Inflammatory macrophage treated with lipopolysaccharide for 4 hours (primary cell): ENCODE measurements around the gene GPATCH1.
"Not testable (repeated sequence)": the region's sequence is repeated elsewhere in the genome, so short reads cannot be mapped to it uniquely, and the experiment has no call there.

Experiments
- DNase-seq: peaks from one replicate; pipeline ENCODE4 v3.0.0-alpha.2; 2020

Gene GPATCH1, protein sequence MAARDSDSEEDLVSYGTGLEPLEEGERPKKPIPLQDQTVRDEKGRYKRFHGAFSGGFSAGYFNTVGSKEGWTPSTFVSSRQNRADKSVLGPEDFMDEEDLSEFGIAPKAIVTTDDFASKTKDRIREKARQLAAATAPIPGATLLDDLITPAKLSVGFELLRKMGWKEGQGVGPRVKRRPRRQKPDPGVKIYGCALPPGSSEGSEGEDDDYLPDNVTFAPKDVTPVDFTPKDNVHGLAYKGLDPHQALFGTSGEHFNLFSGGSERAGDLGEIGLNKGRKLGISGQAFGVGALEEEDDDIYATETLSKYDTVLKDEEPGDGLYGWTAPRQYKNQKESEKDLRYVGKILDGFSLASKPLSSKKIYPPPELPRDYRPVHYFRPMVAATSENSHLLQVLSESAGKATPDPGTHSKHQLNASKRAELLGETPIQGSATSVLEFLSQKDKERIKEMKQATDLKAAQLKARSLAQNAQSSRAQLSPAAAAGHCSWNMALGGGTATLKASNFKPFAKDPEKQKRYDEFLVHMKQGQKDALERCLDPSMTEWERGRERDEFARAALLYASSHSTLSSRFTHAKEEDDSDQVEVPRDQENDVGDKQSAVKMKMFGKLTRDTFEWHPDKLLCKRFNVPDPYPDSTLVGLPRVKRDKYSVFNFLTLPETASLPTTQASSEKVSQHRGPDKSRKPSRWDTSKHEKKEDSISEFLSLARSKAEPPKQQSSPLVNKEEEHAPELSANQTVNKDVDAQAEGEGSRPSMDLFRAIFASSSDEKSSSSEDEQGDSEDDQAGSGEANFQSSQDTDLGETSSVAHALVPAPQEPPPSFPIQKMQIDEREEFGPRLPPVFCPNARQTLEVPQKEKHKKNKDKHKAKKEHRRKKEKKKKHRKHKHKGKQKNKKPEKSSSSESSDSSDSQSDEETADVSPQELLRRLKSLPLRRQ

DNA sequence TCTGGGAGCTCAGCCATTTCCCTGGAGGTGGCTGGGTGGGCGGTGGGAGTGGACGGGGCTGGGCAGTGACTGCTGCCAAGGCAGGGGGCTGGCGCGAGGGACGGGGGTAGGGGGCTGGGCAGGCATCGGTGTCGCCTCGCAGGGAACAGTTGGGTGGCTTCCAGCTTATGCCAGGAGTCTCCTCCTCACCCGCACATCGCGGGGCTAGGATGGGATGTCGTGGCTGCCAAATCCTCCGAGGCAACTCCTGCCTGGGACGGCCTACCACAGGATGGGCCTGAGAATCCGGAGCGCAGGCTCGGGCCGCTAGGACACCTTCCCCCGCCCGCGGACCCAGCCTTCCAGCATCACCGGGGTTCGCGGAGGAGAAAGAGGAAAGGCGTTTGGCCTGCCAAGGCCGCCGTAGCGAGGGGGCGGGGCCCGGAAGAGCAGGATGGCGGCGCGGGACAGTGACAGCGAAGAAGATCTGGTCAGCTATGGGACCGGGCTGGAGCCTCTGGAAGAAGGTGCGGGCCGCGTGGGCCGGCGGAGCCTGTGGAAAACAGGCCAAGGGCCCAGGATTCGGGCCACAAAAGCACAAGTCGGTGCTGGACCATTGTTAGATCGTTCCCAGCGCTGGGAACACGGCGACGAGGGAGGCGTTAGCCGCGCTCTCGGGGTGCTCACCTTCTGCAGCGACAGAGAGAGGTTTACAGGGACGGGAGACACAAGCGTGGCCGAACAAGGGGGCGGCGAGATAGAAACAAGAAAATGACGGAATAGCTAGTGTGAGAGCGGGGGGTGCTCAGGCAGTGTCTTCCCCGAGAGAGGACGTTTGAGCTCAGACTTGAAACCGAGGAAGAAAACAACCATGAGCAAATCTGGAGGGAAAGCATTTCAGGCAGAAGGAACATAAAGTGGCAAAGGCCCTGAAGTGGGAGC, at the start of gene GPATCH1:
TSS of gene GPATCH1 (plus strand) at position 421 of the 921 bp plus-strand sequence. CDS start at position 434, 13 bp downstream.
- DNase-seq = peak; percentile 81

DNA sequence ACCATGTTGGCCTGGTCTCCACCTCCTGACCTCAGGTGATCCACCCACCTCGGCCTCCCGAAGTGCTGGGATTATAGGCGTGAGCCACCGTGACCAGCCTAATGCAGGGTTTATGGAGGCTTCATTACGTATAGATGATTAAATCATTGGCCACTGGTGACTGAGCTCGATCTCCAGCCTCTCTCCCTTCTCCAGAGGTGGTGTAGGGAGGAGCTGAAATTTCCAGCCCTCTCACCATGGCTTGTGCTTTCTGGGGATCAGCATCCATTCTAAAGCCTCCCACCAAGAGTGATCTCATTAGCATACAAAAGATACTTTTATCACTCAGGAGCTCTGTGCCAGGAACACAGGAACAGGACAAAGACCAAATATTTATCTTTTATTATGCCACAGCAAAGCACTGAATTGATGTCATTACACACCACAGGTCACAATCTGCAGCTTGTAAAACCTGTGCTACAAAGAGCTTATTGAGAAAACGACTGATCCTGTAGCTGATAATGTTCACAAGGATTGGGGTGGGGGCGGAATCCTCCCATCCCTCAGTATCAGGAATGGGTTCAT, 48.7 kb upstream of the GPATCH1 start:
- DNase-seq = no peak

DNA sequence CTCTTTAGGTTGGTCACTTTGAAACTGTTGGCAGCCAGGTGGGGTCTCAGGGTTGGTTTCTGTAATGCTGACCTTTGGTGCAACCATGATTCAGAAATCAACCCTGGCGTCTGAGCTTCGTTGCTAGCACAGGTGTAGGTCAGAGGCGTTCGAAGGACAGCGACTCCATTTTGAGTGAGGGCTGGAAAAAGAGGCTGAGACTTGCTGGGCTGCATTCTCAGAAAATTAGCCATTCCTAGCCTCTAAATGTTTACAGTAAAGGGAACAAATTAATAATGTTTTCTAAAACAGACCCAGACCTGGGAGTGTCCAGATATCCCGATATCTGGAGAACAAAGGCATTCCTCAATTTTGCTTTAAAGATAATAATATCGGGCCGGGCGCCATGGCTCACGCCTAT, 45.5 kb upstream of the GPATCH1 start:
- DNase-seq = no peak

DNA sequence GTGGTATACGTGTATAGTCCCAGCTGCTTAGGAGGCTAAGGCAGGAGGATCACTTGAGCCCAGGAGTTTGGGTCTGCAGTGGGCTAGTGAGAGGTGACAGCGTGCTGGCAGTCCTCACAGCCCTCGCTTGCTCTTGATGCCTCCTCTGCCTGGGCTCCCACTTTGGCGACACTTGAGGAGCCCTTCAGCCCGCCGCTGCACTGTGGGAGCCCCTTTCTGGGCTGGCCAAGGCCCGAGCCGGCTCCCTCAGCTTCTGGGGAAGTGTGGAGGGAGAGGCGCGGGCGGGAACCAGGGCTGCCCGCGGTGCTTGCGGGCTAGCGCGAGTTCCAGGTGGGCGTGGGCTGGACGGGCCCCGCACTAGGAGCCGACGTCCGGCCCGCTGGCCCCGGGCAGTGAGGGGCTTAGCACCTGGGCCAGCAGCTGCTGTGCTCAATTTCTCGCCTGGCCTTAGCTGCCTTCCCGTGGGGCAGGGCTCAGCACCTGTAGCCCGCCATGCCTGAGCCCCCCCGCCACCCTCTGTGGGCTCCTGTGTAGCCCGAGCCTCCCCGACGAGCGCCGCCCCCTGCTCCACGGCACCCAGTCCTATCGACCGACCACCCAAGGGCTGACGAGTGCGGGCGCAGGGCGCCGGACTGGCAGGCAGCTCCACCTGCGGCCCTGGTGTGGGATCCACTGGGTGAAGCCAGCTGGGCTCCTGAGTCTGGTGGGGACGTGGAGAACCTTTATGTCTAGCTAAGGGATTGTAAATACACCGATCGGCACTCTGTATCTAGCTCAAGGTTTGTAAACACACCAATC, 44.4 kb upstream of the GPATCH1 start:
- not testable (repeated sequence) for DNase-seq

DNA sequence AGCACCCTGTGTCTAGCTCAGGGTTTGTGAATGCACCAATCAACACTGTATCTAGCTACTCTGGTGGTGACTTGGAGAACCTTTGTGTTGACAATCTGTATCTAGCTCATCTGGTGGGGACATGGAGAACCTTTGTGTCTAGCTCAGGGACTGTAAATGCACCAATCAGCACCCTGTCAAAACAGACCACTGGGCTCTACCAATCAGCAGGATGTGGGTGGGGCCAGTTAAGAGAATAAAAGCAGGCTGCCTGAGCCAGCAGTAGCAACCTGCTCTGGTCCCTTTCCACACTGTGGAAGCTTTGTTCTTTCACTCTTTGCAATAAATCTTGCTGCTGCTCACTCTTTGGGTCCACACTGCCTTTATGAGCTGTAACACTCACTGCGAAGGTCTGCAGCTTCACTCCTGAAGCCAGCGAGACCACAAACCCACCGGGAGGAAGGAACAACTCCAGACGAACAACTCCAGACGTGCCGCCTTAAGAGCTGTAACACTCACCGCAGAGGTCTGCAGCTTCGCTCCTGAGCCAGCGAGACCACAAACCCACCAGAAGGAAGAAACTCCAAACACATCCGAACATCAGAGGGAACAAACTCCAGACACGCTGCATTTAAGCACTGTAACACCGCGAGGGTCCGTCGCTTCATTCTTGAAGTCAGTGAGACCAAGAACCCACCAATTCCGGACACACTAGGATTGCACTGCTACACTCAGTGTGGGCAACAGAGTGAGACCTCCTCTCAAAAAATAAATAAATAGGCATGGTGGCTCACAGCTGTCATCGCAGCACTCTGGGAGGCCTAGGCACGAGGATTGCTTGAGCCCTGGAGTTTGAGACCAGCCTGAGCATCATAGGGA, 43.6 kb upstream of the GPATCH1 start:
- DNase-seq = not testable (repeated sequence)

DNA sequence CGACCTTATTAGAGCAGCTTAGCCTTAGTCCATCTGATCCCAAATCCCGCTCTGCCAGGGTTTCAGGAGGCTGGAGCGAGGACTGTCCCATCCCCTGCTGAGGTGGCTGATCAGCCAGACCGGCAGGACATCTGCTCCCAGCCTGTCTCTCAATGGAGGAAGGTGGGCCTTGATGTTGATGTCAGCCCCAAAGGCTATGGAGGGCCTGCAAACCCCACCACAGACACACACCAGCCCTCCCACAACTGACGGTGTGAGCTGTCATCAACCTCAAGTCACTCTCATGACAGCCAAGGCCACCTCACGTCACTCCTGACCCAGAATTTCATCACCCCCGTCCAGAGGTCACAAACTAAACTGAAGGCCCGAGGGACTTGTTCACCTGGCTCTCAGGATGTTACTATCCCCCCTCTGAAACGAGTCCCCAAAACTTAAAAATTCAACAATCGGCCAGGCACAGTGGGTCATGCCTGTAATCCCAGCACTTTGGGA, 41.8 kb upstream of the GPATCH1 start:
- no peak for DNase-seq

DNA sequence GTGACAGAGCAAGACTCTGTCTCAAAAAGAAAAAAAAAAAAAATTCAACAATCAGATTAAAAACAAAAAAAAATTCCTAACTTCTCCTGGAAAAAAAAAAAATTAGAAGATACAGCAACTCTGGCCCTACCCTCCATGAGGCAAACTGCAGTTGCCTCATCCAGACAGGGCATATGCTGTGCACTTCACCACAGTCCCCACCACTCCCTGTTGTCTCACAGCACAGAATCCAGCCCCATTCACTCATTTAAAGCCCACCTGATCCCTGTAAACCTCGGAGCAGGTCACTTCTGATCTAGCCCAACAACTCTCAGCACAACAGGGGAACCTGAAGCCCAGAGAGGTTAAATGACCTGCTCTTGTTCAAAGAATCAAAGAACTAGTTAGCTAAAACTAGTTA, 41.2 kb upstream of the GPATCH1 start:
- DNase-seq = no peak

DNA sequence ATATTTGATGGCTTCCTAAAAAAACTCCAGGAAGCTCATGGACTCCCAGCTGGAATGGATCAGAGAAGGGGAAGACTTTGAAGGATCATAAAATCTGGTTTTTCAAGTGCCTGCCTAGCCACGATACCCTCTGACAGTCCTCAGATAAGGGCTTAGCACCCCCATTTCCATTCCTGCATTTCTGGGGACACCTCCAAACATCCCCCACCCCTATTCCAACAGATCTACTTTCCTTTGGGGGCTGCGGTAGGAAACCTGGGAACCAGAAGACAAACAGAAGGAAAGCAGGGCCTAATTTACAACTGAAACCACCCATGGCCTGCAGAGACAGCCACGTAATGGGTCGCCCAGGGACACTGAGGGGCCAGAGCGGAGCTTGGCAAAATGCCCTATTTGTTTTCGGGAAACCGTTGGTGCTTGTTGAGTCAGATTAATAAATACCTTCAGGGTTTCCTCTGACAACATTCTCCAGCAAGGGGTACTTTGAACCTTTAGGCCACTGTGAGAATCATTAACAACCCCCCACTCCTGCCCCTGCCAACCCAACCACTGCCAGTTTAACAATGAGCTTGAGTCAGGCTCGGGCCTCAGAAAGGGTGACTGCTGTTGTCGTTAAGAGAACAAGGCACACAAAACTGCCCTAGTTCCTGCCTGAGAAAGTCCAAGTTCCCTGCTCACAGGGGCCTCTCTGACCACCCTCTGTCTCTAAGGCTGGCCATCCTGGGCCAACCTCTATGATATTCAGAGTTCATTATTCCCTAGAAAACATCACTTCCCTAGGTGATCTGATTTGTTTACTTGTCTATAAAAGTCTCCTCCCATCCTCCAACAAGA, 39.8 kb upstream of the GPATCH1 start:
- no peak for DNase-seq

DNA sequence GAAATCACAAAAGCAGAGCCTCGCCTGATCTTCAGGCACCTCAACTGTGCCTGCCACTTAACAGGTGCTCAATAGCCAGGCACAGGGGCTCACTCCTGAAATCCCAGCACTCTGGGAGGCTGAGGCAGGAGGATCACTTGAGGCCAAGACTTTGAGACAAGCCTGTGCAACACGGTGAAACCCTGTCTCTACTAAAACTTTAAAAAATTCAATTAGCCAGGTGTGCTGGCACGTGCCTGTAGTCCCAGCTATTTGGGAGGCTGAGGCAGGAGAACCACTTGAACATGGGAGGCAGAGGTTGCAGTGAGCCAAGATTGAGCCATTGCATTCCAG, 39.2 kb upstream of the GPATCH1 start:
- not testable (repeated sequence) for DNase-seq

DNA sequence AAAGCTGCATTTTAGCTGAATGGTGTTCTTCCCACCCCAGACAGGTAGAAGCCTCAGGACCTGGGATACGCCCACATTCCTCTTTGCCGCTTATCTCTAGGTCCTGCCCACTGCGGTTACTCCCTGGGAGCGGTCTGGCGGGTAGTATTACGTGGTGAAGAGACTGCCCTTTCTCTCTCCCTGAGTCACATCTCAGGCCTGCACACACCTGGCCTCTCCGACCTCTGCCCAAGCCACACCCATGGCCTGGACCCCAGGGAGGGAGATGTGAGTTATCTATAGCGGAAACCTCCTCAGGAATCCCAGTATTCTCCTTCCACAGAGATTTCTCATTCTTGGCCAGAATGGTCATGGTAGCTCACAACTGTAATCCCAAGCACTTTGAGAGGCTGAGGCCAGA, 33.6 kb upstream of the GPATCH1 start:
- DNase-seq = no peak

DNA sequence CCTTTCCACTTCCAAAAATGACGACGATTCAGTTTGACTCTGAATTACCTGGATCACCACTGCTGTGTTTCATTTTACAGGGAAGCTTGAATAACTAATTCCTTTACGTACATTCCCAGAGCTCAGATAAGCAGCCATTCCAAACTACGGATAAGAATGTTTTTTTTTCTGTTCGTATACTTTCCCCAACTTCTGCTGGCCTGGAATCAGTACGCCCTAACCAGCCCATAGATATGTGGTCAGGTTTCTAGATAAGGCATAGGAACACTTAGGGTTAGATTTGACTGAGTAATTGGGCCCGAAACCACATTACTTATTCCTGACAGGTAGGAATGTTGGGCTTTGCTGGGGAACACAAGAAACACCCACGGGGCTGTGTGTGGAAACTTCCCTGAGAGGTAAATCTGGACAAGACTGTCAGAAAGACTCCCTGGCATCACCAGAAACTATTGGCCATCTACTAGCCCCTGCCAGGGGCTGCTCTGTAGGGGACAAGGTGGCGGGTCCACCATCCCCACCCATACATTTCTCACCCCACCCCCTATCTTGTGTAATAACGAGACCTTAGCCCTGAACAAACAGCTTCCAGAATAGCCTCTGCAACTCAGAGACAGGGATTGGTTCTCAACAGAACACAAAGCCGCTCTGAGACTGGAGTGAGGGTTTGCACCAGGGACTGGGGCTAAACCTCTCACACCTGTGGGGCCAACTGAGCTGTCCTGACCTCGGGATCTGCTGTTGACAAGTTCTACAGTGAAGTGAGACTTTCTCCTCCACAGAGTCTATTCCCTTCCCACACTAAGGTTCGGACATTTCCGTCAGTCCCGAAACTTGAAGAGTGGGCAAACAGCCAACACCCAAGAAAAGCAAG, 31.9 kb upstream of the GPATCH1 start:
- DNase-seq = no peak

DNA sequence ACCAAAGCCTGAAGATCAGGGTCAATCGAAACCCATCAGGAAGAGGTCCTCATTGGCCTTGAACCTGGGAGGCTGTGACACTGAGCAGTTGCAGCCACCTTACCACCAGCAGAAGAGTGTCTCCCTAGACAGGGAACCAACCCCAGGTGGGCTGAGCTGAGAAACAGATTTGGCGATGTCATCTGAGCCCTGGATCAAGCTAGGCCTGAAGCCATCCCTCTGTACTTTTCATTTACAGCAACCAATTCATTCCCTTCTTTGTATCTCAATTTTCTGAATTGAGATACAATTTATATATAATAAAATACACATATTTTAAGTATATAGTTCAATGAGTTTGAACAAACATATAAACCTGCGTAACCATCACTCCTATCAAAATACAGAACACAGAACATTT, 30.9 kb upstream of the GPATCH1 start:
- DNase-seq = no peak

DNA sequence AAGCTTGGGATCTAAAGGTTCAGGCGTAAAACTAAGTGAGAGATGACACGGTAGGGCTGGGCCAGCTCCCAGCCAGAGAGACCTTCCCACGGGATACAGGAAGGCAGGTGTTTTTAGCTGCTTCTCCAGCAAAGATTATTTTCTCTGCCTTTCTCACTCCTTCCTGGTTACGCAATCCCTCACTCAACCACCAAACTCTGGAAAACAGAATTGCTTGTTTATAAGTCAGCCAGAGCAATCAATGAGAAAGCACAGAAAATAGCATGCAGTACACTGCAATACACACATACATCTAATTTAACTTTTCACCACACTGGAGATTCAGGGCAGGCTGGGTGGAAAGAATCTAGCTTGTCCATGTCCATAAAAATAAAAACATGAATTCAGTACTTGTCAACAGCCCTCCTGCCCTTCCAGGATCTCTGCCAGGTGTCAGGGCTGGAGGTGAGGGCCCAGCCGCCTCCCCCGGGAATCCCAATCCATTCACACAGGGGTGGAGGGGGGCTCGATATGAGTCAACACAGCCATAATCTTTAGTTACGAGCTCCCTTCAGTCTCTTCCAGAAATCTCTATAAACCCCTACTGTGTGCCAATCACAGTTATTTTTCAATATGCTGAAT, 28.5 kb upstream of the GPATCH1 start:
- DNase-seq = no peak

DNA sequence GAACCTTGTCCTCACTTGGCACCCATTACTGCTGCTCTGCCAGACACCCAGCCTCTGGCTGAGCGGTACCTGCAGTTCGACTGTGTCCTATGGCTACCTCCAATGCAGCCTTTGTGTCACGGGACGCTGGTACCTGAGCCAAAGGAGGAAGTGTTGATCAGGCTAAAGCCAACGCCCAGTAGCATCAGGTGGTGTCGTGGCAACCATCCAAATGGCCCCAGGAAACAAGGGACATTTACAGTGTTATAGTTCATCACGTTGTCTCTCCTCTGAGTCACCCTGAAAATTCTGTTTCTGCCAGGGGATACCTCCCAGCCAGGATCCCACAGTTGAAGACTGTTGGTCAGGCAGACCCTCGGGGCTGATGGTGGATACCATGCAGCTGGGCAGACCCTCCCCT, 26.4 kb upstream of the GPATCH1 start:
- DNase-seq = no peak

DNA sequence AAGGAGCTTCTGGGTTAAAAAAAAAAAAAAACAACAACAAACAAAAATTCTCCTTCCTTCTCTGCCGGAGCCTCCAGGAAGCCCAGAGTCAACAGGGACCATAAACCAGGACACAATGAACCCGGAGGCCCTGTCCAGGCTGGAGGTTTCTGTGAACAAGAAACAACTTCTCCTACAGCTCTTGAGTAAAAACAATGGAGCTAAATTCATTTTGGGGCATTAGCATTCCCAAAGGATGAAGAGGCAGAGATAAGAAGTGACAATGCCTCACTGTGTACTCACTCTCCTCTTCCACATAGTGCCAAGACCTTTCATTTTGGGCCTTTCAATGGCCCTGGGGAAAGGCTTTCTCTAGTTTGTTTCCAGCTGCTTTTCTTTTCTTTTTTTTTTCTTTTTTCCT, 25.3 kb upstream of the GPATCH1 start:
- no peak for DNase-seq

DNA sequence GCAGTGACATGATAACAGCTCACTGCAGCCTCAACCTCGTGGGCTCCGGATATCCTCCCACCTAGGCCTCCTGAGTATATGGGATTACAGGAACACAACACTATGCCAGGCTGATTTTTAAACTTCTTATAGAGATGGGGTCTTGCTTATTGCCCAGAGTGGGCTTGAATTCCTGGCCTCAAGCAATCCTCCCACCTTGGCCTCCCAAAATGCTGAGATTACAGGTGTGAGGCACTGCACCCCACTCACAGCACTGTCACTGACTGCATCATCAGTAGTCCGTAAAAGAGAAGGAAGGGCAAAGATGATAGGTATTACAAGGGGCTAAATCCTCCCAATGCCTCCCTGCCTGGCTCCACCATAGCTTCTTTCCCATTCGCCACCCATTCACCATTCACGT, 20.4 kb upstream of the GPATCH1 start:
- no peak for DNase-seq

DNA sequence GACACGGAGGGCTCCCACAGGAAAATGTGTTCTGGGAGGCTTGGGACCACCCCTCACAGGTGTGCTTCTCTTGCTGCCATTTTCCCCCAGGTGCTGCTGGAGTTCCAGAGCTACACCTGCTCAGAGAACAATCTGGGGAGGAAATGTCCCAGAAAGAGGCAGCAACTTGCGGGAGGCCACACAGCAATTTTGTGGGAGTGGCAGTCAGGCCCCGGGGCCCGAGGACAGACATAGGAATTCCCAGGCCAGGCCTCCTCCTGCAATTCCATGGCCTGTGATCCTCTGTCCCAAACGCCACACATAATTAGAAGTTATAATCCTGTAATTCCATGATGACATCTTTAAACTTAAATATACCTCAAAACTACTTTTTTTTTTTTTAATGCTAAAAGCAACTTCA, 18.1 kb upstream of the GPATCH1 start:
- DNase-seq = no peak

DNA sequence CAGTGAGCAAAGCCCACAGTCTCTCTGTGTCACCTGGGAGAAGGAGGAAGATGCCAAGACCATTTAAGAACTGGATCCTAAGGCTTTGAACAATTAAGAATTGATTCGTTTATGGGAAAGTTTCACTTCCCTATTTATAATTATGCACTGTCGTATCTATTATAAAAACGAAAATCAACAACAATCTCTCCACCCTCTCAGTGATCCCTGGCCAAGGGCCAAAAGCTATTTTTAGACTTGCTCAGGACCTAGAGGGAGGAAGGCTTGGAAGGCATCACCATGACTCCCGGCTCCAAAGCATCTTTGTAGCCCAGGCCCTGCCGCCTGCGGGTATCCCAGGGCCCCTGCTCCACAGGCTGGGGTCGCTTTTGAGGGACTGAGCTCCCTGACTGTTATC, 17.6 kb upstream of the GPATCH1 start:
- DNase-seq = no peak
